NB4 (cell line): ENCODE results near the gene TBX3.

ENCODE experiments used
- POLR2A ChIP-seq: IDR thresholded peaks from 2 replicates; pipeline ENCODE4 v1.6.1; 2011; ENCODE audit warnings: mild to moderate bottlenecking; ENCODE audit not compliant: insufficient read length; ENCODE audit errors: extremely low read depth
- TF ChIP-seq, protein P1 (sequence below): IDR thresholded peaks from one replicate; pipeline ENCODE4 v1.5.1; 2012; ENCODE audit warnings: low read depth, low read length

DNA sequence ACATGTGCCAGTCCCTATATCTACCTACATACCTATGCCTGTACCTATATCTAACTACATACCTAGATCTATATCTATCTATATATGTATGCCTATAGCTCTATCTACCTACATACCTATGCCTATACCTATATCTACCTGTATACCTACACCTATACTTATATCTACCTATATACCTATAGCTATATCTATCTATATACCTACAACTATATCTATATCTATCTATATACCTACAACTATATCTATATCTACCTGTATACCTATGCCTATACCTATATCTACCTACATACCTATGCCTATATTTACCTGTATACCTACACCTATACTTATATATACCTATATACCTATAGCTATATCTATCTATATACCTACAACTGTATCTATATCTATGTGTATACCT, 56.6 kb downstream of the TBX3 start:
- TF ChIP-seq, protein P1, sequence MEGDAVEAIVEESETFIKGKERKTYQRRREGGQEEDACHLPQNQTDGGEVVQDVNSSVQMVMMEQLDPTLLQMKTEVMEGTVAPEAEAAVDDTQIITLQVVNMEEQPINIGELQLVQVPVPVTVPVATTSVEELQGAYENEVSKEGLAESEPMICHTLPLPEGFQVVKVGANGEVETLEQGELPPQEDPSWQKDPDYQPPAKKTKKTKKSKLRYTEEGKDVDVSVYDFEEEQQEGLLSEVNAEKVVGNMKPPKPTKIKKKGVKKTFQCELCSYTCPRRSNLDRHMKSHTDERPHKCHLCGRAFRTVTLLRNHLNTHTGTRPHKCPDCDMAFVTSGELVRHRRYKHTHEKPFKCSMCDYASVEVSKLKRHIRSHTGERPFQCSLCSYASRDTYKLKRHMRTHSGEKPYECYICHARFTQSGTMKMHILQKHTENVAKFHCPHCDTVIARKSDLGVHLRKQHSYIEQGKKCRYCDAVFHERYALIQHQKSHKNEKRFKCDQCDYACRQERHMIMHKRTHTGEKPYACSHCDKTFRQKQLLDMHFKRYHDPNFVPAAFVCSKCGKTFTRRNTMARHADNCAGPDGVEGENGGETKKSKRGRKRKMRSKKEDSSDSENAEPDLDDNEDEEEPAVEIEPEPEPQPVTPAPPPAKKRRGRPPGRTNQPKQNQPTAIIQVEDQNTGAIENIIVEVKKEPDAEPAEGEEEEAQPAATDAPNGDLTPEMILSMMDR: no peak
- TF ChIP-seq POLR2A: no peak
